ENCODE data around the gene FAM174C. TPM values are rescaled to one million over a fixed set of nuclear protein-coding genes. Genes with fewer than 3 reads are reported as not detected.
A peak's percentile ranks its signal among the peaks of the same experiment; 100 is the strongest.
"Not testable (repeated sequence)": the region's sequence is repeated elsewhere in the genome, so short reads cannot be mapped to it uniquely, and the experiment has no call there.

FAM174C gene
- total RNA-seq, 1 donor from 2014 or later = 115 TPM

DNA sequence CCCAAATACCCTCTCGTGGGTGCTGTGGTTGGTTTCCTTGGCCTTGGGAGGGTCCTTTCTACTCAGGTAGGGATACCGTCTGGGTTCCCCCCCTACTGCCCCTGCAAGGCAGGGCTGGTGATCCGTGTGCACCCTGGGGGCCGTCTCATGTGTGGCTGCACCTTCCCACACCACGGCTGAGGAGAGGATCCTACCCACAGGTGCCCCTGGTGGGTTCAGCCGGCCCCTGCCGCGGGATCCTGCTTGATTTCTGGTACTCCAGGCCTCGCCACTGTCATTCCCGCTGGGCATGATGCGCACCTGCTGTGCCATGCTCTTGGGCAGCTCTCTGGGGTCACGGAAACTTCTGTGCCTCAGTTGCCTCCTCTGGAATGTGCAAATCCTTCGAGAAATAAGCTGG, 41.1 kb downstream of the FAM174C start:
- Mint-ChIP-seq H3K36me3 (ENCODE audit: low read depth) (no peaks in the 10 kb centered on the region), H3K27ac (no peak overlapping the region), H3K27me3 (peaks cover 11% of the 10 kb centered on the region), H3K9me3 (no peaks in the 10 kb centered on the region), H3K4me1 (no peaks in the 10 kb centered on the region), H3K4me3 (no peak overlapping the region)
- intact Hi-C loops (cut with micrococcal nuclease) = no loop called here
- no peak for DNase-seq

DNA sequence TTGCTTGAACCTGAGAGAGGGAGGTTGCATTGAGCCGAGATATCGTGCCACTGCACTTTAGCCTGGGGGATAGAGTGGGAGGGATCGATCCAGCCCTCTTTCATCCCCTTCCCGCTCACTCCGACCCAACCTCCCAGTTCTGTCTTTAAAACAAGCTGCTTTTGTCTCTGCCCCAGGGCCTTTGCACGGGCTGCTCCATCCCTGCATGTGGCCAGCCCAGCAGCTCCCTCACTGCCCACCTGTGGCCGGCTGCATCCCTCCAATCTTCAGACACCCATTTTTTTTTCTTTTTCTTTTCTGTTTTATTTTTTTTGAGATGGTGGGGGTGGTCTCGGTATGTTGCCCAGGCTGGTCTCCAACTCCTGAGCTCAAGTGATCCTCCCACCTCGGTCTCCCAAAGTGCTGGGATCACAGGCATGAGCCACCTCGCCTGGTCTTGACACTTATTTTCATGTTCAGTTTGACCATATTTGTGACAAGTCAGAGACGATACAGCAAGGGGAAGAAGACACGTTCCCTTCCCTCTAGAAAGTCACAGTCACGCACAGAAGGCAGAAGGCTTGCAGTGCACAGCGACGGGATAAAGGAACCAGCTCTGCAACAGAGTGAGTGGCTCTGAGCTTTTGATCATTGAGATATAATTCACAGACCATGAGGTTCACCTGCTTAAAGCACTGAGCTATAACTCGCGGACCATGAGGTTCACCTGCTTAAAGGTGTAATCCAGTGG, 42.1 kb downstream of the FAM174C start:
- intact Hi-C loops (cut with micrococcal nuclease) = no loop called here

DNA sequence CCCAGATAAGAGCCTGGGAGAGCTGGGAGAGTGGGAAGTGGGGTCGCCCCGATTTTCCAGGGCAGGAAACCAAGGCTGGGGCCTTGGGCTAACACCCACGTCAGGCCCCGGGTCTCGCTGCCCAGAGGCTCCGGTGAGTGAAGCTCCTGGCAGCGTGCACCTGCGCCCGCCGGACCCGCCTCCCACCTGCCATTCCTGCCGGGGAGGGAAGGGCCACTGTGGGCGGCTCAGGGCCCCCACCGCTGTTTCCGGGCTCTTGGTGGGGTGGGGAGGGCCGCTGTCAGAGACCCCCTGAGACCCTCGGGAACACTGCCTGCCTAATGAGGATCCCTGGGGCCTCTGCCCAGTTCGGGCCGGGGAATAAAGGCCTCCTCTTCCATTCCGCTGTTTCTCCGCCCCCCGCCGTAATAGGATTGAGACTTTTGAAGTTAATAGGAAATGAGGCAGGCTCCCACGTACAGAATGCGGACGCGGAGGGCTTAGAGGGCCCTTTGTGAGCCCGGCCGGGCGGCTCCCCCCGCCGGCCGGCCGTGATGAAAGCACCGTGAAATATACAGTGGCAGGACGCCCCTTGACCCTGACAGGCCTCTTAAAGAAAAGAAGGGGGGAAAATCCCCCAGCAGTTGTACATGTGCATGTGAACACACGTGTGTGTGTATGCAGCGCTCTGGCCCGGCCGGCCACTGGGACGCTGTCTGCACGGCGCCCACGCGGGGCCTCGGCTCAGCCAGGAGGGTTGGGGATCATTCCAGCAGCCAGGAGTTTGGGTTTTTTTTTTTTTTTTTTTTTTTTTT, 43.5 kb downstream of the FAM174C start:
- DNase-seq = no peak
- H3K4me1 Mint-ChIP-seq = no peaks in the 10 kb centered on the region
- H3K36me3 Mint-ChIP-seq (ENCODE audit: low read depth) = no peaks in the 10 kb centered on the region
- H3K27me3 Mint-ChIP-seq = peaks cover 19% of the 10 kb centered on the region
- no peak overlapping the region for H3K4me3 Mint-ChIP-seq
- intact Hi-C loops (cut with micrococcal nuclease) = no loop called here
- no peak overlapping the region for H3K27ac Mint-ChIP-seq
- H3K9me3 Mint-ChIP-seq = no peaks in the 10 kb centered on the region

More for the DNA sequence above, 42.1 kb downstream of the FAM174C start:
- Mint-ChIP-seq H3K36me3 (ENCODE audit: low read depth) (no peaks in the 10 kb centered on the region), H3K4me3 (no peak overlapping the region), H3K4me1 (no peaks in the 10 kb centered on the region), H3K27me3 (peaks cover 12% of the 10 kb centered on the region), H3K27ac (no peak overlapping the region), H3K9me3 (no peaks in the 10 kb centered on the region)
- no peak for DNase-seq

DNA sequence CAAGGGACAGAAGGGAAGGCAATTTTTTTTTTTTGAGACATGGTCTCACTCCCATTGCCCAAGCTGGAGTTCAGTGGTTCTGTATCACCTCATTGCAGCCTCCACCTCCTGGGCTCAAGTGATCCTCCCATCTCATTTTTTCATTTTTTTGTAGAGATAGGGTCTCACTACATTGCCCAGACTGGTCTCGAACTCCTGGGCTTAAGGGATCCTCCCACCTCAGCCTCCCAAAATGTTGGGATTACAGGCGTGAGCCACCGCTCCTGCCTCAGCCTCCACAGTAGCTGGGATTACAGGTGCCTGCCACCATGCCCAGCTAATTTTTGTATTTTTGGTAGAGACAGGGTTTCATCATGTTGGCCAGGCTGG, 44.9 kb downstream of the FAM174C start:
- peaks cover 28% of the 10 kb centered on the region for H3K27me3 Mint-ChIP-seq

DNA sequence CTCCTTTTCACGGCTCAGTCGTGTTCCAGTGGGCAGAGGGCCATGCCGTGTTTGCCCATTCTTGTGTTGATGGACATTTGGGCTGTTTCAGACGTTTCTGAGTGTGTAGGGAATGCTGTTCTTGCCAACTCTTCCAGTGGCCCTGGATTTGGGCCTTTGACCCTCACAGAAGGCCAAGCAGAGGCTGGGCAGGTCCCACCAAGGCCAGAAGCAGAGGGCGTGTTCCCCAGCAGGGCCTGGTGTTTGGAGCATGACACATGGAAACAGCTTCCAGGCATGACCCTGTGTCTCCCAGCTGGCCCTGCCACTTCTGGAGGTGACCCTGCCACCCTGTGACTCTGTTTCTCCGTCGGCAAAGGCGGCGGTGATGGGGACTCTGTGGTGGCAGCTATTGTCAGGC, 46.2 kb downstream of the FAM174C start:
- H3K4me1 Mint-ChIP-seq = no peaks in the 10 kb centered on the region
- no peak overlapping the region for H3K27ac Mint-ChIP-seq
- peaks cover 33% of the 10 kb centered on the region for H3K27me3 Mint-ChIP-seq
- H3K4me3 Mint-ChIP-seq = no peak overlapping the region
- H3K9me3 Mint-ChIP-seq = no peaks in the 10 kb centered on the region
- no peaks in the 10 kb centered on the region for H3K36me3 Mint-ChIP-seq (ENCODE audit: low read depth)
- DNase-seq = no peak
- intact Hi-C loops (cut with micrococcal nuclease) = no loop called here

More for the DNA sequence above, 44.9 kb downstream of the FAM174C start:
- intact Hi-C loops (cut with micrococcal nuclease); H3K9me3 Mint-ChIP-seq; H3K36me3 Mint-ChIP-seq (ENCODE audit: low read depth); H3K4me3 Mint-ChIP-seq; H3K4me1 Mint-ChIP-seq; DNase-seq; H3K27ac Mint-ChIP-seq: not testable (repeated sequence)

DNA sequence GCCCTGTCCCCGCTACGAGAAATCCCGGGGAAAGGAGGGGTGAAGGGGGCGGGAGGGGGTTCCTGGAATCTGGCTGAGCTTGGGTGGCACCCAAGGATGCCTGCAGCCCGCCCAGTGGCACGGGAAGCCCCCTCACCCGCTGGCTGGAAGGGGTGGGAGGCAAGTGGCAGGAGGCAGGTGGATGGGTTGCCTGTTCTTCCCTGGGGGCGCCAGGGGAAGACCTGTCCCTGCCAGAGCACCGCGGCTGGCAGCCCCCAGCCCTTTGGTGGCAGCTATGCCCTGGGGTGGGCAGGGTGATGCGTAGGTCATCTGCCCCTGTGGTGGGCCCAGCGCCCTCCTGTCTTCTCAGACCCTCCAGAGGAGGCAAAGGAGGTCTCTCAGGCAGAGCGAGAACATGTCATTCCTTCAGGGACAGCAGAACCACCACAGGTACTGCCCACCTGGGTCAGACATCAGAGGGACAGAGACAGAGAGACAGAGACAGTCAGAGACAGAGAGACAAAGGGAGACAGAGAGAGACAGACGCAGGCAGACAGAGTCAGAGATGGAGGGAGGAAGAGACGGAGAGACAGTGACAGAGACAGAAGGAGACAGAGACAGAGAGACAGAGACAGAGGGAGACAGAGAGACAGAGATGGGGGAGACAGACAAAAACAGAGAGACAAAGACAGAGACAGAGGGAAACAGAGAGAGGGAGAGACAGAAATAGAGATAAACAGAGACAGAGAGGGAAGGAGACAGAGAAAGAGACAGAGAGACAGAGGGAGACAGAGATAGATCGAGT, 47.1 kb downstream of the FAM174C start:
- Mint-ChIP-seq H3K36me3 (ENCODE audit: low read depth) (no peaks in the 10 kb centered on the region), H3K27me3 (peaks cover 32% of the 10 kb centered on the region), H3K4me1 (no peaks in the 10 kb centered on the region), H3K27ac (no peak overlapping the region), H3K4me3 (no peak overlapping the region), H3K9me3 (no peaks in the 10 kb centered on the region)
- intact Hi-C loops (cut with micrococcal nuclease) = no loop called here
- no peak for DNase-seq

DNA sequence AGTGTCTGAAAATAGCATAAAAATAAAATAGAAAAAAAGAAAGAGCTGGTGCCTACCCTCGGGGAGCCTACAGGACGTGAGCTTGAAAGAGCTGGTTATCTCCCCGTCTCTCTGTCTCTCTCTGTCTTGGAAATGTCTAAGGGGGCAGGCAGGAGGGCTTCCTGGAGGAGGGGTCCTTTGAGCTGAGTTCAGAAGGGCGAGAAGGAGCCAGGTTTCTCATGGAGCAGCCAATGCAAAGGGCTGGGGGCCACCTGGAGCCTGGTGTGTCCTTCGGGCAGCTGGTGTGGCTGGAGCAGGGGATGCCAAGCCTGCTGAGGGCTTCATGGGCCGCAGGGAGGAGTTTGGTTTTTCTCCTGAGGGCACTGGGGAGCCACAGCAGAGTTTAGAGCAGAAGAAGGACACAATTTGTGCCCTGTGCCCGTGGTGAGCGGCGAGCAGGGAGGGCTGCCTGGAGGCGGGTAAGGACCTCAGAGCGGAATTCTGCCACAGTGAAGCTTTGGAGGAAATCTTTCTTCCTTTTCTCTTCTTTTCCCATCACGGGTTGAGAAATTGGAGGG, 49.0 kb downstream of the FAM174C start:
- no peak for DNase-seq
- intact Hi-C loops (cut with micrococcal nuclease) = no loop called here
- H3K27ac Mint-ChIP-seq = no peak overlapping the region
- H3K9me3 Mint-ChIP-seq = no peaks in the 10 kb centered on the region
- peaks cover 27% of the 10 kb centered on the region for H3K27me3 Mint-ChIP-seq
- no peak overlapping the region for H3K4me3 Mint-ChIP-seq
- no peaks in the 10 kb centered on the region for H3K4me1 Mint-ChIP-seq
- H3K36me3 Mint-ChIP-seq (ENCODE audit: low read depth) = no peaks in the 10 kb centered on the region

DNA sequence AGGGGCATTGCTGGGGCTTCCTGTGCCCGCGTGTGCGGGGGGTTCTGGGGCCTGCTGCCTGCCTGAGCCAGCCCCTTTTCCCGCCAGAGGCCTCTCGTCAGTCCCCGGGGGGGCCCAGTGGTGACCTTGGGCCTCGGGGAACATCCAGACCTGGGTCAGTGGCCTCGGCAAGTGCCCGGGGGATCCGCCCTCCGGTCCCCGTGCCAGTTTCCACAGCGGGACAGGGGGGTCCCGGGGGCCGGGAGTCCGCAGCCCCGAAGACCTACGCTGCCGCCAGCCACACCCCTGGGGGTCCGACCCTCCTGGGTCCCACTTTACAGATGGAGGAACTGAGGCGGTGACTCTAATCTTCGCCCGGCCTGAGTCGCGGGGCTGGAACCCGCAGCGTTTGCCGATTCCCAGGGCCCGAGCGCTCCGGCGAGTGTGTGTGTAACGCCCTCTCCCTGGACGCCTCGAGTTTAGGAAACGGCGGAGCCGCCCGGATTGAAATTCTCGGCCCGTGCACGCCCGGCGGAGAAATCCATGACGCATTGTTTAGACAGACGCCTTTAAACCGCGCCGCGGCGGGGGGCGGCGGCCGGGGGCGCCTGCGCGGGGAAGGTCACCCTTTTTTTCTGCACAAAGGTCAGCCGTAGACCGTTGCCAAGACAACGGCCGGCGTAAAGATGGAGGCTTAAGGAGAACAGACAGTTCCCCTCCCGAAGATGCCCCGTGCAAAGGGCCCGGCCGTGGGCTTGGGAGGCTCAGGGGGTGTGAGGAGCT, 49.7 kb downstream of the FAM174C start:
- no peaks in the 10 kb centered on the region for H3K9me3 Mint-ChIP-seq
- H3K27ac Mint-ChIP-seq = no peak overlapping the region
- no peaks in the 10 kb centered on the region for H3K4me1 Mint-ChIP-seq
- intact Hi-C loops (cut with micrococcal nuclease) = no loop called here
- peaks cover 27% of the 10 kb centered on the region for H3K27me3 Mint-ChIP-seq
- no peaks in the 10 kb centered on the region for H3K36me3 Mint-ChIP-seq (ENCODE audit: low read depth)
- H3K4me3 Mint-ChIP-seq = peak overlapping the region; percentile 43
- peak; percentile 64 for DNase-seq

DNA sequence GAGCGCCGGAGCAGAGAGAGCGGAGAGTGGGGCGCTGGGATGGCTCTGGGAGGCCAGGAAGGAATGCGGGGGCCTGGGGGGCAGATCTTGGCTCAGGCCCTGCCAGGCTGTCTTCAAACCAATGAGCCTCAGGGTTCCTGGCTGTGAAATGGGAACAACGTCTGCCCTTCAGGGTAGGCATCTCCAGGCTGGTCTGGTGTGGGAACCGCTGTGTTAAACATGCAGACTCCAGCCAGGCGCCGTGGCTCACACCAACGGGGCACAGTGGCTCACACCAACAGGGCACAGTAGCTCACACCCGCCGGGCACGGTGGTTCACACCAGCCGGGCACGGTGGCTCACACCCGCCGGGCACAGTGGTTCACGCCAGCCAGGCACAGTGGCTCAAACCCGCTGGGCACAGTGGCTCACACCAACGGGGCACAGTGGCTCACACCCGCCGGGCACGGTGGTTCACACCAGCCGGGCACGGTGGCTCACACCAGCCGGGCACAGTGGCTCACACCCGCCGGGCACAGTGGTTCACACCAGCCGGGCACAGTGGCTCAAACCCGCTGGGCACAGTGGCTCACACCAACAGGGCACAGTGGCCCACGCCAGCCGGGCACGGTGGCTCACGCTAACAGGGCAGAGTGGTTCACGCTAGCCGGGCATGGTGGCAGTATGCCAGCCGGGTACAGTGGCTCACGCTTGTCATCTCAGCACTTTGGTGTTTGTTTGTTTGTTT, 50.4 kb downstream of the FAM174C start:
- Mint-ChIP-seq H3K9me3 (no peaks in the 10 kb centered on the region), H3K27ac (no peak overlapping the region), H3K27me3 (peaks cover 28% of the 10 kb centered on the region), H3K36me3 (ENCODE audit: low read depth) (no peaks in the 10 kb centered on the region), H3K4me3 (no peak overlapping the region), H3K4me1 (no peaks in the 10 kb centered on the region)
- intact Hi-C loops (cut with micrococcal nuclease) = no loop called here
- DNase-seq = no peak

DNA sequence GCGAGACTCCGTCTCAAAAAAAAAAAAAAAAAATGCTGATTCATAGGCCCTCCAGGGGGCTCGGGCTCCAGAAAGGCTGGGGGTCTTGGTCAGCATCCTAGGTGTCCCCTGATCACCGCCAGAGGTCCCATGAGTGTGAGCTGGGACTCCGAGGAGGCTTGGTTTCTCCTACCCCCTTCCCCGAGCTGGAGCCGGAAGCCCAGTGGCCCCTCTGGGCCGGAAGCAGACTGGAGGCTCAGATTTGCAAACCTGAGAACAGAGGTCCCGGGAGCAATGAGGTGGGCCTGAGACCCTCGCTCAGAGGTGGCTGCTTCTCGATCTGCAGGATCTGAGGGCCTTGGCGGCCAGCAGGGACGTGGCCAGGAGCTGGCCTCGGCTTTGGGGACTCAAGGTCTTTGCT, 51.8 kb downstream of the FAM174C start:
- Mint-ChIP-seq H3K27ac (no peak overlapping the region), H3K27me3 (peaks cover 27% of the 10 kb centered on the region), H3K36me3 (ENCODE audit: low read depth) (no peaks in the 10 kb centered on the region), H3K4me1 (no peaks in the 10 kb centered on the region), H3K9me3 (no peaks in the 10 kb centered on the region), H3K4me3 (no peak overlapping the region)
- intact Hi-C loops (cut with micrococcal nuclease) = no loop called here
- DNase-seq = no peak
